COLO668 (cell line): ENCODE results near the gene DPM1.
A peak's percentile ranks its signal among the peaks of the same experiment; 100 is the strongest.

Source experiments
- DNase-seq: peaks from one replicate; lab custom pipeline; 2025; ENCODE audit not compliant: unreplicated experiment; lab: John Stamatoyannopoulos, UW

The DPM1 gene

GRCh38 chr20:50930976-50931305 is 27.4 kb downstream of the DPM1 start:
- DNase-seq: no peak

GRCh38 chr20:50930139-50930975 is 28.0 kb downstream of the DPM1 start:
- peak; percentile 69 for DNase-seq

DNA sequence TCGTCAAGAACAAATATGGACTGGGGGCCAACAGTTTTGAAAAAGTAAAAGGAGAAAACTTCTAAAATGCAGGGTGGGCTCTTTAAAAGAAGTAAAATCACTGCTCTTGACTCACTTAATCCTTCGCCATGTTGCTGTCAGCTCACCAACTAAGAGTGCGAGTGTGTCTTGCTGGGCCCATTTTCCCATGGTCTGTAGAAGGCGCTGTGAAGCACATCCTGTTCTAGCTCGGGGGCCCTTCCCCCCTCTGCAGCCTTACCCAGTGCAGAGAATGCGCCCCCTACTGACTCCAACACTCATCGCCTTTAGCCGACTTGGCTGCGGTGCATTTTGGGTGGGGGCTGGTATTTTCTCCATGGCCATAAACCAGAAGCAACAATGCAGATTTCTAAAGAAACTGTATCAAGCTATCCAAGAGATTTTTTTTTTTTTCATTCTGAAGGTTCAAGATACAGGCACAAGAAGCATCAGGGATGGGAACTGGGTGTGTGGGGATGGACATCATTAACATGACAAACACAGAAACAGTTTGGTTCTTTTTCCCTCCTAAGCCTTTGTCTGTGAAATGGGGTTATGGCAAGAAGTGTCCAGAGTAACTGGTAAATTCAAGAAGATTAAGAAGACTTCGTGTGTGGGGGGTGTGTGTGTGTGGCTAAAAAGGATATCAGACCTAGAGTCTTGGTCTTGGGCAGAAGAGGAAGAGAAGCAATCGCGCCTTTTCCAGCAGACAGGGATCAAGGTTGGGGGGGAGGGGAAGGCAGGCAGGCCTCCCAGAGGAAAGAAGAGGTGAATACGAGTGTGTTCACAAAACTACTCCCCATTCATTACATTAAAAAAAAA is 28.8 kb downstream of the DPM1 start:
- DNase-seq: peak; percentile 89

- DNase-seq: no peak
These were observed 29.9 kb downstream of the DPM1 start for GRCh38 chr20:50928469-50928868.

GRCh38 chr20:50926530-50926929 is 31.8 kb downstream of the DPM1 start:
- no peak for DNase-seq

DNA sequence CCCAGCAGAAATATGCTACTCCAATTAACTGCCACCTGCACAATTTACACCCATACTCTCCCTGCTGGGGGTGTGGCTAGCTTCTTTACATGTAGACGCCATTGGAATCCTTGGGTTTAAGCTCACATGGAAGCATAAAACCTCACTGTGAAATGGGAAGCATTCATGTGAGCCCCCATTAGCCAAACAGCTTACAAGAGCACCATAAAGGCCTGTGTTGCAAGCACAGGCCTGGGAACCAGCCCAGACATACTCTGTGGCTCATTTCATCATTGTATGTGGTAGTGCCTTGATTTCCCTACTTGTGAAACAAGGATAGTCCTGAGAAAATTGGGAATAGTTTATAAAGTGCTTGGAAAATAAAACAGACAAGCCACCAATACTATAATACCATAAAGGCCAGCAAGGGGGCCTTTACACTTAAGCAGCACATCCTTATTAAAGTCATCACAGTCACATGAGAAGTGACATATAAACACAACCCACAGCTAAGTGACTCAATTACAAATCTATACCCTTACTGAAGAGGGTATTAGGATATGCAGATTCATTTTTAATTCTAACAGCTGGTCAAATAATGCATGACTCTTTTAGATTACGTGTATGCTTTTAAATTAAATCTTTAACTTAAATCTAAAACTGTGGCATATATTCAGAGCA is 33.9 kb downstream of the DPM1 start:
- DNase-seq: no peak

GRCh38 chr20:50921803-50922501 is 36.4 kb downstream of the DPM1 start:
- DNase-seq: no peak

DNA sequence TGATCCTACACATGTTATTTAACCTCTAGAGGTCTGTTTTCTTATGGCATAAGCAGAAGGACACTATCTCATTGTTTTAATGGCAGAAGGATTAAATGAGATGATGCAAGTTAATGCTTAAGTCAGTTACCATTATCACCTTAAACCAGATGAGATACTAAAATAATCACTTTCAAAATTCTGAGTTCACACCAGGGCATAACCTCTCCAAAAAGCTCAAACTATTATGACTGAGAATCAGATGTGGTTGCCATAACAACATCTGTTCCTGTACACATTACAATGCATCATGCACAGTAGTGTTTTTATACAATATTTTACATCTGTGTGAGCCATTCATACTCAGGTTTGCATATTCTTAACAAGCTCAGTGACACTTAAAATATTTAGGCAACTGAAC is 37.3 kb downstream of the DPM1 start:
- DNase-seq: no peak

DNA sequence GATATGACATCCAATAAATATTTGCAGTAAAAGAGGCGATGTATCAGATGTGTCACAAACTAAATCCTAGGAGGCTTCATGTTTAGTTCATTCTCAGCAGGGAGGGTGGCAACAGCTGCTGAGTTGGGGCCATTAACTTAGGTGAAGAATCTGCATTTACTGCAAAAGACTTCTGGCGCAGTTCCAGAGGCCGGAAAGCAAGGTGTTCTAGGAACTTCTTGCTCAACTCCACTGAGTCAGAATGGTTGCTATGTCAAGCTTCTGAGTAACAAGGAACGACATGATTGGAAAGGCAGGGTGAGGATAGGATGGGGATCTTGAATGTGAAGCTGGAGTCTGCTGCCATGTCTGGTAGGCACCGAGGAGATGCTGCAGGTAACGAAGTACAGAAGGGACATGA is 38.8 kb downstream of the DPM1 start:
- DNase-seq: no peak

GRCh38 chr20:50918403-50918802 is 39.9 kb downstream of the DPM1 start:
- no peak for DNase-seq

DNA sequence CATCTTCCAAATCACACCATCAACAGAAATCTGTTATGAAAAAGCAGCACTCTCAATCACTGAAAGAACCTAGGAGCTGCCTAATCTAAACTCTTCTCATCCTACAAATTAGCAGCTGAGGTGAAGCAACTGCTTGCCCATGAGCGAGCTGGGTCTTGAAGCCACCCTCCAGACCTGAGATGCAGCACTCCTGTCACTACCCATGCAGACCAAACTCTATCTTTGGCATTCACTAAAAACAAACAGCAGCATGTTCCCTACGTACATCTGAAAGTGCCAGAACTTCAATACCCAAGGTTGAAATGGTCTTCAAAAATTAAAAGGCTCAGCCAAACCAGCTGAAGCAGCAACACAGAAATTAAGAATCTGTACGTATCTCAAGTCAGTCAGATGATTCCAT is 41.4 kb downstream of the DPM1 start:
- DNase-seq: no peak

DNA sequence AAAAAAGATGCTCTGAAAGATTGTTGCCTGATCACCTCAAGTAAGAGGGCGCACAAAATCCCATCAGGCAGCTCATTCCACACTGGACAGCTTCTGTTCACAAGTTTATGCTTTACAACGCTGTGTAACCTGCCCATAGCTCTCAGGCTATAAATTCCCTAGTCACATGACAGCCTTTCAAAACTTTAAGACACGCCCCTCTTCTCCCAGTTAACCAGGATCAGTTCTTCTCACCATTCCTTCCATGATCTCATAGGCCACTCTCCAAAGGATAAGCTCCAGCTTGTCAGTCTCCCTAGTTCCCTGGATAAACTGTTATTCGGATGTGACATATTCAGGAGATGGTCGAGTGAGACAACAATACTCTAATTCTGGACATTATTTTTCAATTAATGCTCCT is 42.1 kb downstream of the DPM1 start:
- no peak for DNase-seq

DNA sequence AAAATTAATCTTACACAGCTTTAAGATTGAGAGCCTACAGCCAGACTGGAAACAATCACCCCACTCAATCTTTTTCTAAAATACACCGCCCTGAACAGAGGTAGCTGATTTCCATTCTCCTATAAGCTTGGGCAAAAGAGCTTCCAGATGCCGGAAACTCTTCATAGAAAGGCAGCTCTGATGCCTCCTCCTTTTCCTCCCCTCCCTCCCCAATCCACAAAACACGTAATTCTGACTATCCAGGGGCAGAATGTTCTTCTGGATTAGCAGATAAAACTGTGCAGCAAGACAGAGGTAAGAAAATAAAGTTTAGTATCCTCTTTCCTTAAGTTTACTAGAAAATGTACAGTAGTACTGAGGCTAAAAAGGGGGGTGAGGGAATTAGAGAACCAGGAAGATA is 42.9 kb downstream of the DPM1 start:
- DNase-seq: no peak

DNA sequence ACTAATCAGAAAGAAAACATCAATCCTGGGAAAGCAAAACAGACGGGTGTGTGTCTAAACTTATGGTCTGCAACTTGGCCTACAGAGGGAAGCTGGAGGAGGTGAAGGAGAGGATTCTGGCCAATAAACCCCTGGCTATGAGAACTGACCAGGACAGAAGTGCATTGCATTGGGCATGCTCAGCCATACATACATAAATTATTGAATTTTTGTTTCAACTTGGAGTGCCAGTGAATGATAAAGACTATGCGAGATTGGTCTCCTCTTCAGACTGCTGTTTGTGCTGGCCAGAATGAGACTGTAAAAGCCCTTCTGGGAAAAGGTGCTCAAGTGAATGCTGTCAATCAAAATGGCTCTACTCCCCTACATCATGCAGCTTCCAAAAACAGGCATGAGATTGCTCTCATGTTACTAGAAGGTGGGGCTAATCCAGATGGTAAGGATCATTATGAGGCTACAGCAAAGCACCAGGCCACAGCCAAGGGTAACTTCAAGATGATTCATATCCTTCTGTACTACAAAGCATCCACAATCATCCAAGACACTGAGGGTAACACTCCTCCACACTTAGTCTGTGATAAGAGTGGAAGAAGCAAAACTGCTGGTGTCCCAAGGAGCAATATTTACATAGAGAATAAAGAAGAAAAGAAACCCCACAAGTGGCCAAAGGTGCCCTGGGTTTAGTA is 44.5 kb downstream of the DPM1 start:
- no peak for DNase-seq

GRCh38 chr20:50911716-50912115 is 46.6 kb downstream of the DPM1 start:
- no peak for DNase-seq

DNA sequence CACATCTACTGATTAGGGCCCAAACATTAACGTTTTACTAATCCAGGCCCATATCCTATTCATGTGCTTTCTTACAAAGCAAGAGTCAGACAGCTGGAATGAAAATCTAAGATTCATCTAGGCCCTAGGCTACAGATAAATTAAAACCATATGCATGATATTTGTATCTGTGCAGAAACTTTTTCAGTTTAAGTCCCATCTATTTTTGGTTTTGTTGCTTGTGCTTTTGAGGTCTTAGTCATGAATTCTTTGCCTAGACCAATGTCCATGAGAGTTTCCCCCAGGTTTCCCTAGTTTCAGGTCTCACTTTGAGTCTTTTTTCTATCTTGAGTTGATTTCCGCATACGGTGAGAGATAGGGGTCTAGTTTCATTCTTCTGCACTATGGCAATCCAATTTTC is 47.3 kb downstream of the DPM1 start:
- no peak for DNase-seq

DNA sequence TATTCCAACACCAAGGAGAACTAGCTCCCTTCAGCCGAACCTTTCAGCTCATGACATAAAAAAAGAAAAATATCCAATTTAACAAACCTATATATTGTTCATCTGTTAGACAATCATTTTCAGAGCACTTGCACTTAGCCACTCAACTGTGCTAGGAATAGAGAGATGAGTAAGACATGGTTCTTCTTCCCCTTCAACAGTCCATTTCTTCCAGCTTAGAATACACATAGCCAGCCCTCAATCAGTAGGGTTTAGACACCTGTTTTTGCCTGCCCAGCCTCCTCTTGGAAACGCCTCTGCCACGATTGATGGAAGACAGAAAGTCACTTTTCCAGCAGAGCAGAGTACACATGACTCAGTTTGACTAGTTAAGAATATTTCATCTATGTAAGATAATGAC is 48.9 kb downstream of the DPM1 start:
- no peak for DNase-seq

DNA sequence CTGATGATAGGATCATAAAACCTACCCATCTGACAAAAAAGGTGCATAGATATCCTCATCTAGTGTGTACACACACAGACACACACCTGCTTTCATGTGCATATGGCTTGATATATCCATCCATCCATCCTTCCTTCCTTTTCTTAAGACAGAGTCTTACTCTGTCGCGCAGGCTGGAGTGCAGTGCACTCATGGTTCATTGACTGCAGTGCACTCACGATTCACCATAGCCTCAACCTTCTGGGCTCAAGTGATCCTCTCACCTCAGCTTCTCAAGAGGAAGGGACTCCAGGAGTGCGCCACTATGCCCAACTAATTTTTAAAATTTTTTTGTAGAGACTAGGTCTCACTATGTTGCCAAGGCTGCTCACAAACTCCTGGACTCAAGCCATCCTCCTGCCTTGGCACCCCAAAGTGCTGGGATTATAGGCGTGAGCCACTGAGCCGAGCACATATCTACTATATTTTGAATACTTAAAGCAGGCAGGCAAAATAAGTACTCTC is 54.2 kb downstream of the DPM1 start:
- no peak for DNase-seq

GRCh38 chr20:50903353-50904051 is 54.8 kb downstream of the DPM1 start:
- no peak for DNase-seq

- no peak for DNase-seq
These were observed 57.0 kb downstream of the DPM1 start for GRCh38 chr20:50901301-50901700.
